GM12878 (cell line): ENCODE results near the gene HOXA2. TPM values are rescaled to one million over a fixed set of nuclear protein-coding genes. Genes with fewer than 3 reads are reported as not detected.
A peak's percentile ranks its signal among the peaks of the same experiment; 100 is the strongest.

Experiments
- BCLAF1 ChIP-seq: fragments of 450-650 bp; IDR thresholded peaks from 2 replicates; pipeline ENCODE4 v1.6.1; 2017; ENCODE audit warnings: antibody characterized with exemption, mild to moderate bottlenecking, moderate library complexity
- CBFB ChIP-seq: IDR thresholded peaks from 2 replicates; pipeline ENCODE4 v1.6.1; 2016; ENCODE audit warnings: antibody characterized with exemption, low read depth
- CBX3 ChIP-seq: fragments of 200-600 bp; sonication (generic); IDR thresholded peaks from 2 replicates; pipeline ENCODE4 v1.6.1; 2016; ENCODE audit warnings: low read depth, borderline replicate concordance
- CTCF ChIP-seq, 3 experiments: IDR thresholded peaks in 2 of 3; conservative IDR thresholded peaks in 1 of 3; 2 replicates each; pipeline ENCODE4 v1.5.1; 2011; ENCODE audit warnings: low read depth in 3 of 3, low read length in 3 of 3, mild to moderate bottlenecking in 3 of 3, control low read depth in 2 of 3, moderate library complexity in 2 of 3, inconsistent platforms in 1 of 3, mixed read lengths in 1 of 3; ENCODE audit not compliant: control insufficient read depth in 2 of 3, insufficient read depth in 1 of 3; ENCODE audit errors: extremely low read depth in 1 of 3
- E4F1 ChIP-seq: fragments of 450-650 bp; IDR thresholded peaks from 2 replicates; pipeline ENCODE4 v1.6.1; 2018; ENCODE audit warnings: borderline replicate concordance, mild to moderate bottlenecking; ENCODE audit not compliant: partially characterized antibody
- EGR1 ChIP-seq, 2 experiments: IDR thresholded peaks; 1 replicate in 1 of 2; 2 replicates in 1 of 2; pipeline ENCODE4 v1.6.1; 2011 to 2012; ENCODE audit warnings: low read depth in 2 of 2, low read length in 2 of 2, borderline replicate concordance in 1 of 2, mild to moderate bottlenecking in 1 of 2, moderate library complexity in 1 of 2
- IRF3 ChIP-seq: fragments of 450-650 bp; IDR thresholded peaks from 2 replicates; pipeline ENCODE4 v1.6.1; 2014; ENCODE audit warnings: mild to moderate bottlenecking
- JUND ChIP-seq: IDR thresholded peaks from 2 replicates; pipeline ENCODE4 v1.6.1; 2012; ENCODE audit warnings: low read depth, mild to moderate bottlenecking, low read length, improper control_type of control experiment, moderate library complexity
- MYB ChIP-seq: fragments of 150-350 bp; IDR thresholded peaks from 2 replicates; pipeline ENCODE4 v1.6.1; 2014; ENCODE audit warnings: mild to moderate bottlenecking, low read depth, low read length, borderline replicate concordance
- POLR2A ChIP-seq: IDR thresholded peaks from 2 replicates; pipeline ENCODE4 v1.6.1; 2011; ENCODE audit warnings: low read depth, mild to moderate bottlenecking, low read length
- POLR2AphosphoS5 ChIP-seq: IDR thresholded peaks from 2 replicates; pipeline ENCODE4 v1.6.1; 2011; ENCODE audit warnings: mild to moderate bottlenecking, low read length, inconsistent platforms
- SIN3A ChIP-seq: IDR thresholded peaks from 2 replicates; pipeline ENCODE4 v1.6.1; 2012; ENCODE audit warnings: low read depth, low read length, improper control_type of control experiment
- STAT3 ChIP-seq: IDR thresholded peaks from 2 replicates; pipeline ENCODE4 v1.6.1; 2011; ENCODE audit warnings: low read depth, low read length, improper control_type of control experiment
- TCF12 ChIP-seq: IDR thresholded peaks from 2 replicates; pipeline ENCODE4 v1.6.1; 2011; ENCODE audit warnings: low read depth, mild to moderate bottlenecking, low read length
- TCF3 ChIP-seq: IDR thresholded peaks from 2 replicates; pipeline ENCODE4 v1.6.1; 2012; ENCODE audit warnings: low read depth, mild to moderate bottlenecking, low read length, borderline replicate concordance; ENCODE audit not compliant: insufficient read depth
- ZBTB4 ChIP-seq: fragments of 450-650 bp; formaldehyde crosslinking; IDR thresholded peaks from 2 replicates; pipeline ENCODE4 v1.4.0; 2022; ENCODE audit warnings: mild to moderate bottlenecking, moderate library complexity
- polyA plus RNA-seq, 11 experiments: library from polyadenylated mRNA; depleted of rRNA in 4 of 11; unstranded in 6 of 11; stranded (reverse) in 5 of 11; fragments of >200 nt; fragmentation: Nextera tagmentation in 4 of 11; fragmentation: Illumina TruSeq in 1 of 11; extraction: Ambion mirVana in 4 of 11; extraction: Trizol in 1 of 11; gene quantifications; 1 replicate in 1 of 11; 2 replicates in 10 of 11; pipeline versions ENCODE4 v1.2.1 to v1.2.3, GENCODE V29; 2011 to 2016; ENCODE audit warnings: inconsistent platforms in 2 of 11, missing spikeins in 2 of 11, low read depth in 1 of 11
- total RNA-seq, 4 experiments: library from RNA; depleted of rRNA in 3 of 4; stranded (reverse); fragments of >200 nt in 3 of 4; fragmentation: Illumina TruSeq in 1 of 4; extraction: Trizol in 1 of 4; gene quantifications; 2 replicates each; pipeline versions ENCODE4 v1.2.1 to v1.2.3, GENCODE V29; 2013 to 2021

The HOXA2 gene
- total and polyA plus RNA-seq, 10 of the 15 experiments (the other 5 are each of a cell fraction or from before 2014, with no cell fraction given) = not detected

GRCh38 chr7:27095897-27096767 lies 6.4 kb downstream of the HOXA2 start, which contains the start of gene HOXA1 (continued):
- no peak for TF ChIP-seq IRF3
- TF ChIP-seq JUND = no peak
- no peak for TF ChIP-seq MYB
- TF ChIP-seq TCF12 = no peak
- TF ChIP-seq CBX3 = no peak
- TF ChIP-seq EGR1 (IDR thresholded peaks at IDR 0.05; ENCODE audit: borderline replicate concordance in 1 of 2, low read depth in 2 of 2, low read length in 2 of 2) = 0 out of 3 replicates have a peak, but pooled peaks of 1 of the 2 experiments have one; percentile 5
- no peak; the same call in 1 of the 2 replicates for TF ChIP-seq SIN3A
- peak; percentile 65 for TF ChIP-seq POLR2A
- TF ChIP-seq CTCF (IDR thresholded peaks at IDR 0.05 in 2 of 3, conservative IDR thresholded peaks at IDR 0.05 in 1 of 3; ENCODE audit: control insufficient read depth in 2 of 3, extremely low read depth in 1 of 3, insufficient read depth in 1 of 3, low read depth in 3 of 3, low read length in 3 of 3) = no peak; a peak in 1 of 6 replicates
- TF ChIP-seq POLR2AphosphoS5 = peak; percentile 41; the same call in 1 of the 2 replicates
- no peak for TF ChIP-seq CBFB
- no peak for TF ChIP-seq ZBTB4 (CRISPR knock-in tag)
- TF ChIP-seq STAT3 = no peak
- no peak for TF ChIP-seq E4F1
- no peak for TF ChIP-seq TCF3
- no peak for TF ChIP-seq BCLAF1
